Measurements from ENCODE around the gene NTS.

Gene NTS

DNA sequence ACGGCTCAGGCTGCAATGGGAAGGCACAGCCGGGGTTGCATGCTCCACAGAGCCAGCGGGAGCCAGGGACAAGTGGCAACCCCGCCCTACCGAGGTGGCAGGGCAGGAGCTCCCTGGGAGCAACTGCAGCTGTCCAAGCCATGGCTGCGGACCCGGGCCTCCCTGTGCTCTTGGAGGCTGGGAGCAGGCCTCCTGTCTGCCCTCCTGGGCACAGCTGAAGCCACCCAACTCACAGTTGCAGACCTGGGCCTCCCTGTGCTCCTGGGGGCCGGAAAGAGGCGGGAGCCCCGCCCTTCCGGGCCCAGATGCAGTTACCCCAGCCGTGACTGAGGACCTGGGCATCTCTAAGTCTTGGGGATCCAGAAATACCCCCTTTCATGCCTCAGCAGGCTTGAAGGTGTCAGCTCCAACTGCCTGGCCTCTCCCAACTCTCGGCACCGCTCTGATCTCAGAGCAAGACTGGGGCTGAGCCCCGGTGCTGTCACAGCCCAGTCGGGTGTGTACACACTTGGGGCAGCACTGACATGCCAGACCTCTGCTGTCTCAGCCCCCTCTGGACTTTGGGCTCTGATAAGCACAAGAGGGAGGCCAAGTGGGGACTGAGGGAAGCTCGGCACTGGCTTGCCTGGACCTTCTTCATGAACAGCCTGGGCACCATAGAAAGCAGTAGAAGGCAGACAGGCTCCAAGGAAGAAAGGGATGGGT lies 30.3 kb upstream of the NTS start:
- H3K36me3 ChIP-seq = no peaks in the 10 kb centered on the region

DNA sequence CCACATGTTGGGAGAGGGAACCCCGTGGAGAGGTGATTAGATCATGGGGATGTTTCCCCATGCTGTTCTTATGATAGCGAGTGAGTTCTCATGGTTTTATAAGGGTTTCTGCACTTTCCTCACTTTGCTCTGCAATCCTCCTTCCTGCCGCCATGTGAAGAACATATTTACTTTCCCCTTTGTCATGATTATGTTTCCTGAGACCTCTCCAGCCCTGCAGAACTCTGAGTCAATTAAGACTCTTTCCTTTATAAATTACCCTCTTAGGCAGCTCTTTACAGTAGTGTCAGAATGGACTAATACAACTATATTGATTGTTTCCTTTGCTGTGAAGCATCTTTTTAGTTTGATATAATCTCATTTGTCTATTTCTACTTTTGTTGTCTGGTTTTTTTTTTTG lies 24.8 kb upstream of the NTS start:
- H3K4me3 ChIP-seq = no peak overlapping the region
- no peak overlapping the region for H3K4me2 ChIP-seq
- no peaks in the 10 kb centered on the region for H4K20me1 ChIP-seq
- TF ChIP-seq Cebpa-rat (IDR thresholded peaks at IDR 0.05) = no peak
- H3K9me3 ChIP-seq (replicated peaks in 1 of 11) = peaks cover 0 to 10% (median 0%) of the 10 kb centered on the region in 11 experiments; a peak in 1 of 22 replicates
- H3K4me1 ChIP-seq = no peaks in the 10 kb centered on the region
- no peaks in the 10 kb centered on the region for H3K36me3 ChIP-seq
- H3K27ac ChIP-seq = no peak overlapping the region
- H3K9ac ChIP-seq = no peak overlapping the region
- H3K27me3 ChIP-seq = no peaks in the 10 kb centered on the region

More for the DNA sequence above, 30.3 kb upstream of the NTS start:
- H3K4me2 ChIP-seq = no peak overlapping the region
- no peaks in the 10 kb centered on the region for H3K4me1 ChIP-seq
- no peaks in the 10 kb centered on the region for H3K27me3 ChIP-seq
- H3K27ac ChIP-seq = no peak overlapping the region
- H3K9me3 ChIP-seq (replicated peaks in 1 of 11) = 0 out of 22 replicates have a peak, but pooled peaks cover 0 to 3% (median 0%) of the 10 kb centered on the region in 11 experiments
- no peak overlapping the region for H3K9ac ChIP-seq
- no peak overlapping the region for H3K4me3 ChIP-seq
- H4K20me1 ChIP-seq = no peaks in the 10 kb centered on the region
- no peak for TF ChIP-seq Cebpa-rat (IDR thresholded peaks at IDR 0.05)

GRCh38 chr12:85855305-85855704 lies 18.8 kb upstream of the NTS start:
- Histone ChIP-seq H3K27me3 (no peaks in the 10 kb centered on the region), H3K9ac (no peak overlapping the region), H3K4me2 (no peak overlapping the region), H3K36me3 (no peaks in the 10 kb centered on the region), H3K9me3 (replicated peaks in 1 of 11) (peaks cover 0 to 10% (median 7%) of the 10 kb centered on the region in 11 experiments; a peak in 6 of 22 replicates), H3K4me3 (no peak overlapping the region), H3K27ac (no peak overlapping the region), H3K4me1 (no peaks in the 10 kb centered on the region), H4K20me1 (no peaks in the 10 kb centered on the region)
- no peak for TF ChIP-seq Cebpa-rat (IDR thresholded peaks at IDR 0.05)

- no peaks in the 10 kb centered on the region for H3K36me3 ChIP-seq
- TF ChIP-seq Cebpa-rat (IDR thresholded peaks at IDR 0.05) = no peak
- no peaks in the 10 kb centered on the region for H3K27me3 ChIP-seq
Observed at GRCh38 chr12:85856966-85857365, 17.1 kb upstream of the NTS start.

GRCh38 chr12:85865890-85866289 lies 8.2 kb upstream of the NTS start:
- Histone ChIP-seq H3K27ac (no peak overlapping the region), H3K4me2 (no peak overlapping the region), H3K9me3 (replicated peaks in 1 of 11) (no peaks in the 10 kb centered on the region), H4K20me1 (no peaks in the 10 kb centered on the region), H3K9ac (no peak overlapping the region), H3K4me1 (peaks cover 10 to 17% (median 14%) of the 10 kb centered on the region in 10 experiments; a peak in 18 of 20 replicates), H3K4me3 (no peak overlapping the region), H3K36me3 (no peaks in the 10 kb centered on the region), H3K27me3 (no peaks in the 10 kb centered on the region)
- TF ChIP-seq Cebpa-rat (IDR thresholded peaks at IDR 0.05) = no peak

More at GRCh38 chr12:85856966-85857365, 17.1 kb upstream of the NTS start:
- Histone ChIP-seq H3K9me3 (replicated peaks in 1 of 11) (peaks cover 0 to 10% (median 0%) of the 10 kb centered on the region in 11 experiments; a peak in 6 of 22 replicates), H3K9ac (no peak overlapping the region), H3K4me1 (peaks cover 8 to 14% (median 12%) of the 10 kb centered on the region in 10 experiments; a peak in 18 of 20 replicates), H3K27ac (no peak overlapping the region), H3K4me2 (no peak overlapping the region), H4K20me1 (no peaks in the 10 kb centered on the region), H3K4me3 (no peak overlapping the region)

- H3K36me3 ChIP-seq = no peaks in the 10 kb centered on the region
- H3K4me1 ChIP-seq = peaks cover 0 to 4% (median 1%) of the 10 kb centered on the region in 10 experiments; a peak in 7 of 20 replicates
- no peak overlapping the region for H3K4me2 ChIP-seq
- no peaks in the 10 kb centered on the region for H4K20me1 ChIP-seq
- no peaks in the 10 kb centered on the region for H3K27me3 ChIP-seq
- H3K4me3 ChIP-seq = no peak overlapping the region
- no peak for TF ChIP-seq Cebpa-rat (IDR thresholded peaks at IDR 0.05)
- no peaks in the 10 kb centered on the region for H3K9me3 ChIP-seq (replicated peaks in 1 of 11)
- no peak overlapping the region for H3K9ac ChIP-seq
- H3K27ac ChIP-seq = no peak overlapping the region
Observed at GRCh38 chr12:85866986-85867776, 6.9 kb upstream of the NTS start.

DNA sequence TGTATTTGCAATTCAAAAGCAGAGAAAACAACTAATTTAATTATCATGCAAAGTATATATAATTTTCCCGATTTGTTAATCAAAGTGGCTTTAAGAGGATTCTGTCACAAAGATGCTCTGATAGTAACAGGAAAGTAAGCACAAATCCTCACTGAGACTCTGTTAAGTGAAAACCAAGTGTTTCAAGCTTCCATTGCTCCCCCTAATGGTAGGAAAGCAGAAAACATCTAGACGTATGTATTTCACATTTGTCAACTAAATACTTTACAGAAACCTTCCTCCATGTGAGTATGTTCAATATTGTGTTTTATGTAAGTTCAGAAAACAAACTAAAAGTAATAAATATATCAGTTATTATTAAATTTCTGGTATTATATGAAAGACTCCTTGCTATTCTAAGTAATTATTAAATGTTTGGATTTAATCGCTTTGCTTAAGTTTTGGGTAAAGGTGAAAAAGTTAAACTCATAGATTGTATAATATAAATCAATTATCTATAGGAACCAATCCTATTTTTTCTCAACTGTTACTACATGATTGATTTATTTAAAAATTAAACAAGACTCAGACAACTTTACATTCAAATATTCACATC lies 1.5 kb upstream of the NTS start:
- Histone ChIP-seq H3K9me3 (replicated peaks in 1 of 11) (no peaks in the 10 kb centered on the region), H3K4me1 (no peaks in the 10 kb centered on the region), H3K4me3 (no peak overlapping the region), H3K4me2 (no peak overlapping the region), H3K27ac (no peak overlapping the region), H3K27me3 (no peaks in the 10 kb centered on the region), H3K9ac (no peak overlapping the region), H4K20me1 (no peaks in the 10 kb centered on the region), H3K36me3 (no peaks in the 10 kb centered on the region)
- TF ChIP-seq Cebpa-rat (IDR thresholded peaks at IDR 0.05) = no peak

GRCh38 chr12:85877459-85877858 lies 3.4 kb downstream of the NTS start:
- Histone ChIP-seq H3K9me3 (replicated peaks in 1 of 11) (no peaks in the 10 kb centered on the region), H3K4me2 (no peak overlapping the region), H3K36me3 (no peaks in the 10 kb centered on the region), H3K27ac (no peak overlapping the region), H3K4me1 (no peaks in the 10 kb centered on the region), H3K9ac (no peak overlapping the region), H3K27me3 (no peaks in the 10 kb centered on the region), H4K20me1 (no peaks in the 10 kb centered on the region), H3K4me3 (no peak overlapping the region)
- TF ChIP-seq Cebpa-rat (IDR thresholded peaks at IDR 0.05) = no peak

DNA sequence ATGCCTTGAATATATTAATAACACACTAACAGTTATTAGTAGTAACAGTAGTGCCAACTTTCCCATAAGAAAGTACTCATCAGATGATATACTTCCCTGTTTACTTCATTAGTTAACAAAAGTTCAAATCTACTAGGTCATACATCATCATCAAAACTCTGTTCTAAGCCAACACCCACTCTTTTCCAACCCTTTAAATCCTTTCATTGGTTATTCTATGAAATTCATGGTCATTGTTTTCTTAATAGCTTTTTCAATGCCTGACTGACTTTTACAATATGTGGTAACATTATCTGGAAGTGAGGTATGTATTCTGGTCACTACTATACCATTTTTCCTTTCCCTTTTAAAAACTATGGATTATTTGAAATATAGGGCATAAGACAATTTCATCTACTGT lies 9.7 kb downstream of the NTS start:
- Histone ChIP-seq H4K20me1 (no peaks in the 10 kb centered on the region), H3K36me3 (no peaks in the 10 kb centered on the region), H3K4me1 (no peaks in the 10 kb centered on the region), H3K9ac (no peak overlapping the region), H3K27me3 (no peaks in the 10 kb centered on the region), H3K4me3 (no peak overlapping the region), H3K9me3 (replicated peaks in 1 of 11) (no peaks in the 10 kb centered on the region), H3K4me2 (no peak overlapping the region), H3K27ac (no peak overlapping the region)
- no peak for TF ChIP-seq Cebpa-rat (IDR thresholded peaks at IDR 0.05)

All from BLaER1 treated with 17β-estradiol and CSF1 and Interleukin-3, amounts not matched to agents 10 nM and 100 nM (cell line).